Heart left ventricle (tissue), 13 donors: ENCODE measurements around the gene PARD3B.

Experiments used
- POLR2A ChIP-seq, 2 donors: fragments of 450-650 bp; IDR thresholded peaks; one replicate each; pipeline ENCODE4 v1.6.1; 2017; ENCODE audit warnings: antibody characterized with exemption in 2 of 2, mild to moderate bottlenecking in 2 of 2, moderate library complexity in 2 of 2
- TF ChIP-seq, protein P1 (sequence below), 12 donors: fragments of 200-600 bp; sonication (generic) in 4 of 12; IDR thresholded peaks; one replicate each; pipeline versions ENCODE4 v1.5.0 to v1.8.0; 2018 to 2022; ENCODE audit warnings: antibody characterized with exemption in 12 of 12, mild to moderate bottlenecking in 5 of 12
- donor health status: ischemic (EF 13 %, LVEDD 7.1; RV severe dilation, severe dysfunction).
- donor health status: DM: no; HTN: yes; CAD: no.
- donor health status: DM: no; HTN: no; CAD: no.
- donor health status: ischemic (EF 25% LVEDD 6.9; RV normal size, moderate dysfunction).
- donor health status: ischemic (EF 25% LVEDD 5.7; RV mildly dilated, moderate dysfunction).
- donor health status: ischemic (EF 35%, LVEDD 5.7; RV mildly dilated, moderate dysfunction).
- donor health status: nonischemic (EF 11% LVEDD 7.7; RV severe dilation, severe dysfunction).
- donor health status: DM: yes; HTN: yes; CAD: no.
- donor health status: PGD.
- donor health status: ischemic (EF 29% LVEDD 5.4; RV normal size, mild dysfunction).
- donor health status: nonischemic (EF 23%, LVEDD 6.1; RV moderate dilation, normal function).

DNA sequence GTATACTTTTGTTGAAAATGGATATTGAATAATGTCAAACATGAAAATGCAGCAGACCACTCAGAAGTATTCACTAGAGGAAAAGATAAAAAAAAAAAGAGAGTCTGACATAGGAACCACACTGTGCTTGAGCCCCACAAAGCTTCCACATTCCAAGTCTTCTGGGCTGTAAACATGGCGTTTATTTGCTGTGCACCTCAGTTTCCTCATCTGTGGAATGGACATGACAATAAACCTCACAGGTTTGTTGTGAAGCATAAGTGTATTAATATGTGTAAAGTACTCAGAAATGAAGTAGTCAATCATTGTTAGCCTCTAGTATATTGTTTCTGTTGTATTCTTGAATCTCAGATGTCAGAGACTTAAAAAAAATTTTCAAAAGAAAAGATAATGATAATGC is 611.2 kb downstream of the PARD3B start:
- TF ChIP-seq, protein P1, sequence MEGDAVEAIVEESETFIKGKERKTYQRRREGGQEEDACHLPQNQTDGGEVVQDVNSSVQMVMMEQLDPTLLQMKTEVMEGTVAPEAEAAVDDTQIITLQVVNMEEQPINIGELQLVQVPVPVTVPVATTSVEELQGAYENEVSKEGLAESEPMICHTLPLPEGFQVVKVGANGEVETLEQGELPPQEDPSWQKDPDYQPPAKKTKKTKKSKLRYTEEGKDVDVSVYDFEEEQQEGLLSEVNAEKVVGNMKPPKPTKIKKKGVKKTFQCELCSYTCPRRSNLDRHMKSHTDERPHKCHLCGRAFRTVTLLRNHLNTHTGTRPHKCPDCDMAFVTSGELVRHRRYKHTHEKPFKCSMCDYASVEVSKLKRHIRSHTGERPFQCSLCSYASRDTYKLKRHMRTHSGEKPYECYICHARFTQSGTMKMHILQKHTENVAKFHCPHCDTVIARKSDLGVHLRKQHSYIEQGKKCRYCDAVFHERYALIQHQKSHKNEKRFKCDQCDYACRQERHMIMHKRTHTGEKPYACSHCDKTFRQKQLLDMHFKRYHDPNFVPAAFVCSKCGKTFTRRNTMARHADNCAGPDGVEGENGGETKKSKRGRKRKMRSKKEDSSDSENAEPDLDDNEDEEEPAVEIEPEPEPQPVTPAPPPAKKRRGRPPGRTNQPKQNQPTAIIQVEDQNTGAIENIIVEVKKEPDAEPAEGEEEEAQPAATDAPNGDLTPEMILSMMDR (IDR thresholded peaks at IDR 0.05) = no peak
- no peak for TF ChIP-seq POLR2A (IDR thresholded peaks at IDR 0.05)
